Left ventricle myocardium superior (tissue), 1 donor: Measurements from ENCODE around the gene BICD1. TPM values are rescaled to one million over a fixed set of nuclear protein-coding genes. Genes with fewer than 3 reads are reported as not detected.
"Not testable (repeated sequence)": the region's sequence is repeated elsewhere in the genome, so short reads cannot be mapped to it uniquely, and the experiment has no call there.

Source experiments
- ATAC-seq: fragments of 200-7000 bp; cut with Tn5 transposase; one replicate; pipeline ENCODE4 v1.9.1; 2020; ENCODE audit warnings: mild to moderate bottlenecking, moderate library complexity
- DNase-seq: peaks from one replicate; pipeline ENCODE4 v3.0.0-alpha.2; 2020
- intact Hi-C: fragments of 100-400 bp; cut with micrococcal nuclease; formaldehyde crosslinking; loops from one replicate; pipeline ENCODE4 v1.11.0; 2022
- total RNA-seq: library from RNA; stranded (reverse); fragmentation: NEBNext Ultra II Directional; extraction: Animal tissue kit (Norgen Biotek cat#: 25700); gene quantifications from one replicate; pipeline ENCODE4 v1.2.1, GENCODE V29; 2021
- donor health status: DM: no; HTN: yes; CAD: no; lungs with severe emphysema.

Gene BICD1
- total RNA-seq, 1 donor from 2014 or later: 4.5 TPM

- intact Hi-C loops: no loop called here
- DNase-seq (no peak), ATAC-seq (no peak)
Observed at GRCh38 chr12:32257695-32258496, 151.2 kb downstream of the BICD1 start.

- intact Hi-C loops: no loop called here
- ATAC-seq: no peak
Observed at GRCh38 chr12:32260696-32261095, 154.0 kb downstream of the BICD1 start.

GRCh38 chr12:32261638-32262037 is 155.0 kb downstream of the BICD1 start:
- intact Hi-C loops: no loop called here
- no peak for DNase-seq
- ATAC-seq: no peak

More at GRCh38 chr12:32260696-32261095, 154.0 kb downstream of the BICD1 start:
- DNase-seq: no peak

GRCh38 chr12:32264961-32265360 is 158.3 kb downstream of the BICD1 start:
- no peak for ATAC-seq

GRCh38 chr12:32265456-32265855 is 158.8 kb downstream of the BICD1 start:
- intact Hi-C loops: no loop called here
- ATAC-seq (no peak), DNase-seq (no peak)

More at GRCh38 chr12:32264961-32265360, 158.3 kb downstream of the BICD1 start:
- no peak for DNase-seq
- intact Hi-C loops: no loop called here

- DNase-seq (no peak), ATAC-seq (no peak)
- intact Hi-C loops: no loop called here
Observed at GRCh38 chr12:32265951-32266350, 159.3 kb downstream of the BICD1 start.

- no peak for ATAC-seq
- intact Hi-C loops: no loop called here
Observed at GRCh38 chr12:32266756-32267155, 160.1 kb downstream of the BICD1 start.

GRCh38 chr12:32270818-32271710 is 164.4 kb downstream of the BICD1 start:
- peak; percentile 57 for ATAC-seq
- intact Hi-C loops: no loop called here
- no peak for DNase-seq

More at GRCh38 chr12:32266756-32267155, 160.1 kb downstream of the BICD1 start:
- no peak for DNase-seq

- DNase-seq (no peak), ATAC-seq (no peak)
- intact Hi-C loops: no loop called here
Observed at GRCh38 chr12:32272465-32272864, 165.8 kb downstream of the BICD1 start.

GRCh38 chr12:32273063-32273522 is 166.4 kb downstream of the BICD1 start:
- intact Hi-C loops: no loop called here
- DNase-seq (no peak), ATAC-seq (no peak)

GRCh38 chr12:32273712-32274111 is 167.1 kb downstream of the BICD1 start:
- DNase-seq (no peak), ATAC-seq (no peak)
- intact Hi-C loops: no loop called here

- intact Hi-C loops: no loop called here
- ATAC-seq (no peak), DNase-seq (no peak)
Observed at GRCh38 chr12:32274665-32275064, 168.0 kb downstream of the BICD1 start.

GRCh38 chr12:32275520-32275919 is 168.9 kb downstream of the BICD1 start:
- ATAC-seq, DNase-seq, intact Hi-C loops: not testable (repeated sequence)

GRCh38 chr12:32277774-32278173 is 171.1 kb downstream of the BICD1 start:
- ATAC-seq (no peak), DNase-seq (no peak)
- intact Hi-C loops: no loop called here

GRCh38 chr12:32281098-32281497 is 174.5 kb downstream of the BICD1 start:
- no peak for DNase-seq
- intact Hi-C loops: no loop called here

GRCh38 chr12:32284561-32284960 is 177.9 kb downstream of the BICD1 start:
- DNase-seq (no peak), ATAC-seq (no peak)
- intact Hi-C loops: no loop called here

More at GRCh38 chr12:32281098-32281497, 174.5 kb downstream of the BICD1 start:
- ATAC-seq: no peak

- ATAC-seq: no peak
- DNase-seq: no peak
Observed at GRCh38 chr12:32285021-32285420, 178.4 kb downstream of the BICD1 start.

GRCh38 chr12:32285489-32285888 is 178.8 kb downstream of the BICD1 start:
- no peak for ATAC-seq

More at GRCh38 chr12:32285021-32285420, 178.4 kb downstream of the BICD1 start:
- intact Hi-C loops: no loop called here

GRCh38 chr12:32290411-32290810 is 183.8 kb downstream of the BICD1 start:
- intact Hi-C loops: no loop called here
- no peak for ATAC-seq
- DNase-seq: no peak

More at GRCh38 chr12:32285489-32285888, 178.8 kb downstream of the BICD1 start:
- intact Hi-C loops: no loop called here
- DNase-seq: no peak

- DNase-seq (no peak), ATAC-seq (no peak)
- intact Hi-C loops: no loop called here
Observed at GRCh38 chr12:32292151-32292550, 185.5 kb downstream of the BICD1 start.
